ENCODE data around the gene EPB41L3.
A peak's percentile ranks its signal among the peaks of the same experiment; 100 is the strongest.
"Not testable (repeated sequence)": the region's sequence is repeated elsewhere in the genome, so short reads cannot be mapped to it uniquely, and the experiment has no call there.

EPB41L3 gene

GRCh38 chr18:5543773-5544389, at the start of gene EPB41L3:
TSS of gene EPB41L3 (minus strand) at chr18:5543997. CDS start at chr18:5489183, 54,814 bp downstream.
- no peak for DNase-seq

- no peak for DNase-seq
Observed at GRCh38 chr18:5588529-5588928, 44.7 kb upstream of the EPB41L3 start.

DNA sequence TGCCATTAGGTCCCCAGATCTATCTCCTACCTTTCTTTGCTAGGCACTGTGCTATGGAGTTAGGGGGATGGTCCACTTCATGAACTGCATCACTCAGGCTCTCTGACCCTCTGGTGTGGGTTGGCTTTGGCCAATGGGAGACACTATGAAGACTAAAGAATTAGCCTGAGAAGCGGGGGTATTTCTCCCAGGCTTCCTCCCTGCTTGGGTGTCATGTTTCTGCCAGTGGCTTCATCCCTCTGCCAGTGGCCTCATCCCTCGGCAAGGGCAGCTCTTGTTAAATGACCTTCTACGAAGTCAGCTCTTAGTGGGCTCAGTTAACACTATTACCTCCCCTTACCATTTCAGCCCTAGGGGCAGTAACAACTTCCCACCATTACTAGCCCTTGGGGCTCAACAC, 41.9 kb upstream of the EPB41L3 start:
- DNase-seq = no peak

DNA sequence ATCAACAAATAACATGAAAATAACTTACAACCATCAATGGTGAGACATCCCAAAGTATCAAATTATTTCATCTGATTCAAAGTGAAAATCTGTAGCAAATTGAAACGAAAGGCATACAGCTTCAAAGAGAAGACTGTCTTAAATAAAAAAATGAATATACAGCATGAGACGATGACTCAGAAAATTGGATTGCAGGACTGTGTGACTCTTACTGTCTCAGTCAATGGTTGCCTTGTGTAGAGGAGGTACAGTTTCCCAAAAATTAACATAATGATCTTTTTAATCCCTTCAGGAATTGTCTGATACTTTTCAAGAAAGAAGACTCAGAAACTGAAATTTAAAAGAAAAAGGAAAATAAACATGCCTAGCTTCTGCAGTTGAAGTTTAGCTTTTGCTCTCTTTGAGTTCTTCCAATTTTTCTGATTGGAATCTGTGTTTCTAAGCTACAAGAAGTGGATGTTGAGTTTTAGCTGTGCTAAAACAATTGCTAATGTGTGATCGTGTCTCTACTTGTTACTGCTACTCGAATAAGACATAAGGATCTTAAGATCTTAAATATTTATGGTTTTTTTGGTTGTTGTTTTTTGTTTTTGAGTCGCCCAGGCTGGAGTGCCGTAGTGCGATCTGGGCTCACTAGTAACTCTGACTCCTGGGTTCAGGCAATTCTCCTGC, 41.1 kb upstream of the EPB41L3 start:
- no peak for DNase-seq

- no peak for DNase-seq
Observed at GRCh38 chr18:5582849-5583681, 39.3 kb upstream of the EPB41L3 start.

- DNase-seq = no peak
Observed at GRCh38 chr18:5582076-5582475, 38.3 kb upstream of the EPB41L3 start.

- no peak for DNase-seq
Observed at GRCh38 chr18:5574843-5575242, 31.0 kb upstream of the EPB41L3 start.

DNA sequence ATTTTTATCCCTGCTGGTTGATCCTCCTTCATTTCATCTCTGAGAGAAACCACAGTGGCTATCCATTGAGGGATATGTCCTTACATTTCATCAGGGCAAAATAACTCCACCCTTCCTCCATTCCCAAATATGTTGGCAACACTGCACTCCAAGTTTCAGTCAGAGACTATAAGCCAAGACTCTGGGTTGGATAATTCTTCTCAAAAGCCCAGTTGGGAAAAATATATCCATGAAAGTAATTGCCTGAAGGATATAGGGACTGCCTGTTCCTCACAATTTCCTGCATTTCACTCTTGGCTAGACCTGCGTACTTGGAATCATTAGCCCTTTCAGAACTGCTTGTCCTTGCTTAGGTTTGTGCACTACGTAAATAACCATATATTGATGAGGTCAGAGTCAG, 27.9 kb upstream of the EPB41L3 start:
- DNase-seq = no peak

DNA sequence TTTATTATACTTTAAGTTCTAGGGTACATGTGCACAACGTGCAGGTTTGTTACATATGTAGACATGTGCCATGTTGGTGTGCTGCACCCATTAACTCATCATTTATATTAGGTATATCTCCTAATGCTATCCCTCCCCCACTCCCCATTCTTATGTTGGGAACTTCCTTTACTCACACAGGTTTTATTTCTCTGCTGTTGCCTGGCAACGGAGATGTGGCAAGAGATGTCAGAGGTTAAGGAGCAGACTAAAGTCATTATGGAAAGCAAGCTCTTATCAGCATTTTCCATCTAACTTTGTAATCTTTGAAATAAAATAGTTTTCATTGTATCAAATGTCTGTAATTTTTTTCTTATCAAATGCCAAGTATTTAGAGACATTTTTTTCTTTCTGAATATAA, 26.8 kb upstream of the EPB41L3 start:
- not testable (repeated sequence) for DNase-seq

DNA sequence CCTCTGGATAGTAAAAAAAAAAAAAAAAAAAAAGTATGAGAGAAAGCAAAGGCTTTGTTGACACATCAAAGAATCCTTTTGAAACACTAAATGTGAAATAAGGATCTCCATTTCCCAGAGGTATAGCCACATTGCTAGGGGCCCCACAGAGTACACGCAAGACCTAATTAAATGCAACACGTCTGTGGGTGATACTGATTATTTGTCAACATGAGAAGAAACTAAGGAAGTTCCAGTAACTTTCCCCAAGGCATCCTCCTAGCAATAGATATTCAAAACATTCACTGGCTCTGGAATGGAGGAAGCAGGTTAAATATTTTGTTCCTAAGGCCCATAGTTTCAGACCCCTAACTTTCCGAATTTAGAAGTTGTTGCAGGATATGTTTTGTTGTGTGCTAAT, 24.6 kb upstream of the EPB41L3 start:
- DNase-seq = no peak

DNA sequence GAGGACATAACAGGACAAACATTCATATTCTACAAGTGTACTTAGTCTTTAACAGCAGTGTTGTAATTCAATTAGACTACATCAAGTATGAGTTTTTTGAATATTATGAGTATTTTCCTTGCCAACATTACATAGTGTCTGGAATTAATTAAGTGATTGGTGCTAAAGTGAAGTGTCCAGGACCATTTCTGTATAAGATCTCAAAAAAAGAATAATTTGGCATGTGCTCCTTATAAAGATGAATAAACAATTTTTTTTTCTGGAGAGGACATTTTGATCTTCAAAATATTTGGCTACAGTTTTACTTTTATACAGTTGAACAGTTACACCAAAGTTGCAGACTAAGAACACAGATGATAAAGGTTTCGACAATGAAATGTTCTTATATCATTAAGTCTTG, 15.1 kb upstream of the EPB41L3 start:
- no peak for DNase-seq

GRCh38 chr18:5556310-5556974, 12.6 kb upstream of the EPB41L3 start:
- no peak for DNase-seq

- DNase-seq = no peak
Observed at GRCh38 chr18:5554629-5555028, 10.8 kb upstream of the EPB41L3 start.

- no peak for DNase-seq
Observed at GRCh38 chr18:5546660-5547059, 2.9 kb upstream of the EPB41L3 start.

- peak in 1 of 2 experiments; percentile 25 for DNase-seq
Observed at GRCh38 chr18:5543036-5543680, 639 bp downstream of the EPB41L3 start.

DNA sequence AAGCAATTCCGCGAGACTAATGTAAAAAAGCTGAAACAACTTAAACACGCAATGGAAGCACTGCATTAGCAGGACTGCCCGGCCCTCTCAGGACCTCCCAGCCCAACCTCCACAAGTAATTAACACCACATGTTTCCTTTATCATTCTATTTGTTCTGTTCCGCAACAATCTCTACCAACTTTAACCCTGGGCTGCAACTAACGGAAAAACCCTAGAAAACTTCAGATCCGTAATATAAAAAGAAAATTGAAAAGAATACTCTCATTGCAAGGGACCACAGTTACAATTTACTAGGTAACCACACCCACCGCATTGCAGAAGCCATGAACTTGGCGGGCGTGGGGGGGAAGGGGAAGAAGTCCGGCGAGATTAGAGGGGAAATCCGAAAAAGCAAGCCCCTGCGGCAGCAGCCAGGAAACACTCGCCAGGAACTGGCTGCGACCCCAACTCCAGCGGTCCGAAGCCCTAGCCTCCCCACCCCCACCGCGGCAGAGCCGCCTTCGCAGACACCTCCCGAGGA, 1.2 kb downstream of the EPB41L3 start:
- DNase-seq = no peak

DNA sequence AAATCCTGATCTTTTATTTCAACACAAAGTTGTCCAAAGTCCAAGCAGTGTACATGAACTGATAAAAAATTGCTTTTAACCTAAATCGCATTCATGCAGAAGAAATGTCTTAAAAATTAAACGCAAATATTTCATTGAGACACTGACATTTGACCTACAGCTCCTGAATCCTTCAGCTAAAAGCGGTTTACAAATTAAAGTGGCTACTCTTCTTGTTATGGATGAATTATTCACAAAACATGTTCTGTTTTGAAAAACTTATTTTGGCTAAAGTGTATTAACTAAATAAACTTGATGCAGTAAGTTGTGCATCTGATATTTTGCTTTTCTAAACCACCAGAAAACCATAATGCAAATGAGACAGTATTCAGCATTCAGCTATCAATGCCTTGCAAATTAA, 2.2 kb downstream of the EPB41L3 start:
- DNase-seq = no peak

DNA sequence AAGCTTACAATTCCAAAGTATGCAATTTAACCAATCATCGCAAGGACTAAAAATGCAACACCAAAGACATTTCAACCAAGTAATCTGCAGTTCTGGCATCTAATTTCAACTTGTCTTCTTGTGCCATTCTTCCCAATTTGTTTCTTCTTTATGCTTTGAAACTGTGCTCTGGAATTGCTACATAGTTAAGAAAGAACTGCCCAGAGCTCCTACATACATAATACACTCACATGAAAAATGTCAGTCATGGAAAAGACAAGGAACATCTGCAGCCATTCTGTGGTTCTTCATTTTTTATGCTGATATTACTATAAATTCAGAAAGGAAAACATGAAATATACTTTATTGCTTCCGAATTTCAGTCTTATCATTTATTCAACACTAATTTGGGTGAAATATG, 4.4 kb downstream of the EPB41L3 start:
- DNase-seq = no peak

DNA sequence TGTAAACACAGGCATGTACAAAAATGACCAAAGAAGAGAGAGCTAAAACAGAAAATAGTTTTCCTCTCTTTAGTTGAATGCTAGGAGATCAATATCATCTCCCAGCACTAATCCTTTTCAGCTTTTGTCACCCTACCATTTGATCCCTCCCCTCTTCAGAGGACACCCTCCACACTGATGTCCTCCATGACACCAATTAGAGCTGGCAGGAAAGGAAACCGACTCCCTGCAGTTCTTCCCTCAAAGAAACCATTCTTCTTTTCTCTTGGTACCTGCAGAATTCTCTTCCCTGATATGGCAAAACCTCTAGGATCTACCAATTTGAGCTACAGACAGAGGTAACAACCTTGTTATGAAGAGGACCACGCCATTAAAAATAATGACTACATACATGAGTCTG, 5.3 kb downstream of the EPB41L3 start:
- DNase-seq = no peak

- DNase-seq = no peak
Observed at GRCh38 chr18:5537860-5538259, 5.9 kb downstream of the EPB41L3 start.

- no peak for DNase-seq
Observed at GRCh38 chr18:5534845-5535244, 9.0 kb downstream of the EPB41L3 start.

GRCh38 chr18:5532066-5532465, 11.7 kb downstream of the EPB41L3 start:
- DNase-seq = no peak
